Measurements from ENCODE around the gene MAEA.

The MAEA gene

DNA sequence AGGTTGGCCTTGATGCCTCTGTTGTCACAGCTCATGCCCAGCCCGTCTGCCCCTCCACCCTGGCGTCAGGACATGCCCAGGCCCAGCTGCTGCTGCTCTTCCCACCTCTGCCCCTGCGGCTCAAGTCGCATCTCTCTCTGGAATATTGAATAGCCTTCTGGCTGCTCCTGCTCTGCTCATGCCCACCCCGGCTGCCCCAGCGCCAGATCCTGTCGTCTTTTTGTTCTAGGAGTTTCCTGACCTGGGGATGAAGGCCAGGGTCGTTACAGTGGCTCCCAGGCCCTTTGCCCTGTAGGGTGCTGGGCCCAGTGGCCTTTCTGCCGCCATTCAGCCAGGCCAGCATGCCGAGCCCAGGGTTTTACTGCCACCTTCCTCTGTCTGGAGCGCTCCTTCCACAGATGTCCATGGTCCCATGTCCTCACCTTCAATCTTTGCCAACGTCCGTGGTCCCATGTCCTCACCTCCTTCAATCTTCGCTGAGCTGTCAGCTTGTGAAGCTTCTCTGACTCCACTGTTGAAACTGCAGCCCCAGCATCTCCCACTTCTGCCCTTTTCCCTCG is 9.7 kb downstream of the MAEA start:
- no peak for DNase-seq (ENCODE audit: low read depth, low spot score)

GRCh38 chr4:1300466-1301455 is 11.1 kb downstream of the MAEA start:
- peak; percentile 68 for DNase-seq (ENCODE audit: low read depth, low spot score)

DNA sequence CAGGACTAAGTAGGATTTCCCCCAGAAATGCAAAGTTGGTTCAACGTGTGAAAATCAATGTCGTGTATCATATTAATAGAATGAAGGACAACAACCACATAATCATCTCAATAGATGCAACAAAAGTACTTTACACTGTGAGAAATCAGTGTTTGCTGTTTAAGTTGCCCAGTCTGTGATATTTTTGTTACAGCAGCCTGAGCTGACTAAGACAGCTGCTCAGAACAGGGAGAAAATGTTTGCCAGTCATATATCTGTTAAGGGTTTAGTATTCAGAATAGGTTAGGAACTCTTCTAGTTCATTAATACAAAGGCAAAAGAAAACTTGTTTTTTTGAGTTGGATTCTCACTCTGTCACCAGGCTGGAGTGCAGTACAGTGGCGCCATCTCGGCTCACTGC is 12.5 kb downstream of the MAEA start:
- no peak for DNase-seq (ENCODE audit: low read depth, low spot score)

- DNase-seq (ENCODE audit: low read depth, low spot score) = no peak
Observed at GRCh38 chr4:1305261-1305711, 15.6 kb downstream of the MAEA start.

GRCh38 chr4:1305781-1306455 is 16.2 kb downstream of the MAEA start:
- DNase-seq (ENCODE audit: low read depth, low spot score) = peak; percentile 24

GRCh38 chr4:1307951-1308735 is 18.5 kb downstream of the MAEA start:
- DNase-seq (ENCODE audit: low read depth, low spot score) = no peak

GRCh38 chr4:1309261-1310010 is 19.7 kb downstream of the MAEA start:
- peak; percentile 96 for DNase-seq (ENCODE audit: low read depth, low spot score)

DNA sequence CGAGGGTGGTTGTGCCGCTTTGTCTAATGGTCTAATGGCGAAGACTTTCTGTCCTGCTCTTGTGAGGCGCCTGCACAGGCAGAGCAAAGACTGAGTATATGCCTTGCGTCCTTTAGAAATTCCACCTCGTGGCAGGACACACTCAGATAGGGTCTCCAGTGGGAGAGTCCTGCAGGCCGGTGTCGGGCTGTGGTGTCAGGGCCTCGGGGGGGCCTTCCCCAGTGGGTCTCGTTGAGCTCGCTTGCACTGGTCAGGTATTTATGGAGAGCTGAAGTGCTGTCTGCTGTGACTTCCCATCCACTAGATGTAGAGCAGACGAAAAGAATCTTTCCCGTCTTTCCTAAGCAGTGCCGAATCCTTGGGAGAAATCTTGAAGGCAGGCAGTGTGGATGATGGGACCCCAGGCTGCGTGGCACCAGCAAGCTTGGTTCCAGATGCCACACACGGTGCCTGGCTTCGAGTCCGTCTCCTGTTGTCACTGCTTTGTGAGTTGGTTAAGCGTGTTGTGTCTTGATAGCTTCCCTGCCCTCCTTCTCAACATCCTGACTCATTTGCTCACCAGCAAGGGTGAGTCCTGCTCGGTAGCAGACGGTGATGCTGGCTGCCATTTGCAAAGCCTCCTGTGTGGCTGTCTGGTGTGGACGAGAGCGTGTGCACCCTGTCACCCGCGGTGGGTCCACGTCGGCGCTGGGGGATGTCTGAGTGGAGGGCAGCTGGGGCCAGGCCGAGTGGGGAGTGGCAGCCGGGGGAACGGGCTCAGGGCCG is 20.5 kb downstream of the MAEA start:
- DNase-seq (ENCODE audit: low read depth, low spot score) = no peak

DNA sequence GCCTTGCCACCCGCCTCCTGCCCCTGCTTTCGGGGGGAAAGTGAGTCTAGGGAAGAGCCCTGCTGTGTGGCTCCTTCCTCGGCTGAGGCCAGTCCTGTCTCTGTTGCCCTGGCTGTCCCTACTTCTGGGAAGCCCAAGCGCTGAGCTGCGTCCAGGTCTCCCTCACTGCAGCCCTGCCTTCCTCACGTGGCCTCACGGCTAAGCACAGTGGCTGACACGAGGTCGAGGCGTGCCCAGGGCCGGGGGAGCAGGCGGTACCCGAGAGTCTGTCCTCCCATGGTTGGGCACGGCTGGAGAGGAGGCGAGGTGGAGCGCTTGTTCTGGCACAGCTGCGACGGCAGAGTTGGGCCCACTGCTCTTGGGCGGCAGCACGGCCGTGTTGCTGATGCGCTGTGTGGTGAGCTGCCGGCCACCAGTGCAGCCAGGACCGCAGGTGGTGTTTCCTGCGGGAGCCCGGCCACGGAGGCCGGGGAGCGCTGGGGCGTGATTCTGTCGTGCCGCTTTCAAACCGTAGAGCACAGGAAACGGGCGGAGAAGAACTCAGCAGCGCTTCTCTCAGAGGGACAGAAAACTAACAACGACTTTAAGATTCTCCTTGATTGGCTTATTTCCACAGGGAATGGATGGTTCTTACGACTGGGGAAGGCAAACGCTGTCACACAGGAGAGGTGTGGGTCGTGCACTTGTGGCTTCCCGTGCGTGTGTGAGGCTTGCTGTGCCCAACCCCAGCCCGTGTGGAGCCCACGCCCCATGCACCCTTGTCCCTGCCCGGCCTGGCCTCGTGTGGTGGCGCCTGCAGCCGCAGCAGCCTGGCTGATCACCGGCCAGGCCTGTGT is 21.3 kb downstream of the MAEA start:
- no peak for DNase-seq (ENCODE audit: low read depth, low spot score)

- DNase-seq (ENCODE audit: low read depth, low spot score) = no peak
Observed at GRCh38 chr4:1312821-1313640, 23.3 kb downstream of the MAEA start.

- DNase-seq (ENCODE audit: low read depth, low spot score) = no peak
Observed at GRCh38 chr4:1315306-1315705, 25.6 kb downstream of the MAEA start.

DNA sequence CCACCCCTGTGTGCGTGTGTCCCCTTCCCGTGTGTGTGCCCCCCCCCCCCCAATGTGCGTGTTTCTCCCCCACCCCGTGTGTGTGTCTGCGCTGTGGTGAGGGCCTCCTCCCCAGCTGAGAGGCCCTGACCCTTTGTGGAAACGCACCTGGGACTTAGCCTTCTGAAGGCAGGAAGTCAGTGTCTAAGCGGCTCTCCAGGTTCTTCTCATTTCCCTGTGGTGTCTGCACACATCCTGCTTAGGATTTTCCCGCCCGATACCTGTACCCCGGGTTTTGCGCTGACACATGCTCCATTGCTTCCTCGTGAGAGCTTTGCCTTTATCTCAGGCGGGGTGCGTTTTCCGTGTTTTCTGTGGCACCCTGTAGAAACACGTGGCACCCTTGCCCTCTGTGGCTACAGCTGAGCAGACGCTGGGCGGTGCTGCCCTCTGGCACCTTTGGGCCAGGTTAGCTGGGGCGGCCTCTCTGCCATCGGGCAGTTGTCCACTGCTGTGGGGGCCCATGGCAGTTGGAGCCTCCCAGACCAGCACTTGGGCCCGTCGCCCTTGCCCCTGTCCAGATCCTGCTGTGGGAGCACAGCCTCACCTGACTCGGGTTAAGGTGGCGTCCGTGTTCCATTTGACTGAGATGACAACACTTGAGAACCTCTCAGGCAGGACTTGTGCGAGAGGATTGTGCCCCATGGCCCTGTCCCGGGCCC is 26.3 kb downstream of the MAEA start:
- no peak for DNase-seq (ENCODE audit: low read depth, low spot score)

DNA sequence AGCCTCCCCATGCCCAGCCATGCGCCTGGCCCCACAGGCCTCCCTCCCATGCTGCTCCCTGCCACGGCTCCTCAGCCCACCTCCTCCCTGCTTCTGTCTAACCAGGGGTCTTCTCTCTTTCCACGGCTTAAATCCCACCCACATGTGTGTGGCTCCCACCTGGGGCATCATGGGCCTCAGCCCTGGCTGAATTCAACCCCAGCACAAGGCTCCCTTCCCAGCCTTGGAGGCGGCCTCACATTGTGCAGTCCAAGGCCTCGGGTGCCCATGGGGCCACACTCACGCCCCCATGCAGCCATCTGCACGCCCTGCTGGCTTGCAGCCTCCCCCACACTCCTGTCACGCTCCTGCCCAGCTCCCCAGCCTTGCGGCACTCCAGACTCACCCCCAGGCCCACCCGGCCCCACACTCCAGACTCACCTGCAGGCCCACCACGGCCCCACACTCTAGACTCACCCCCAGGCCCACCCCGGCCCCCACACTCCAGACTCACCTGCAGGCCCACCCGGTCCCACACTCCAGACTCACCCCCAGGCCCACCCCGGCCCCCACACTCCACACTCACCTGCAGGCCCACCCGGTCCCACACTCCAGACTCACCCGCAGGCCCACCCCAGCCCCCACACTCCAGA is 27.0 kb downstream of the MAEA start:
- DNase-seq (ENCODE audit: low read depth, low spot score) = no peak

- no peak for DNase-seq (ENCODE audit: low read depth, low spot score)
Observed at GRCh38 chr4:1317177-1318045, 27.7 kb downstream of the MAEA start.

DNA sequence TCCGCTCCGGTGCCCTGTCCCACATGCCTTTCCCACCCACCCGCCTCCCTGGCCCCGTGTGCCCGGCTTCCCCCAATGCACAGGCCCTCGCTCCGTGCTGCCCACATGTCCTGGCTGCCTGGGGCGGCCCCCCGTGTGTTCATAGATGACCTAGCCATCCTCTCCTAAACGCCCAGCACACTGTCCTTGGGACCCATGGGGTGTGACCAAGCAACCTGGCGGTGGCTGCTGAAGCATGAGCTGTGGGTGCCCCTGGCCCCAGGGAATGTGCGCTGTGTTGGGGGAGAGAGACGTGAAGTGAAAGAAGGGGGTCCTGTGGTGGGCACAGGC is 28.3 kb downstream of the MAEA start:
- DNase-seq (ENCODE audit: low read depth, low spot score) = no peak

DNA sequence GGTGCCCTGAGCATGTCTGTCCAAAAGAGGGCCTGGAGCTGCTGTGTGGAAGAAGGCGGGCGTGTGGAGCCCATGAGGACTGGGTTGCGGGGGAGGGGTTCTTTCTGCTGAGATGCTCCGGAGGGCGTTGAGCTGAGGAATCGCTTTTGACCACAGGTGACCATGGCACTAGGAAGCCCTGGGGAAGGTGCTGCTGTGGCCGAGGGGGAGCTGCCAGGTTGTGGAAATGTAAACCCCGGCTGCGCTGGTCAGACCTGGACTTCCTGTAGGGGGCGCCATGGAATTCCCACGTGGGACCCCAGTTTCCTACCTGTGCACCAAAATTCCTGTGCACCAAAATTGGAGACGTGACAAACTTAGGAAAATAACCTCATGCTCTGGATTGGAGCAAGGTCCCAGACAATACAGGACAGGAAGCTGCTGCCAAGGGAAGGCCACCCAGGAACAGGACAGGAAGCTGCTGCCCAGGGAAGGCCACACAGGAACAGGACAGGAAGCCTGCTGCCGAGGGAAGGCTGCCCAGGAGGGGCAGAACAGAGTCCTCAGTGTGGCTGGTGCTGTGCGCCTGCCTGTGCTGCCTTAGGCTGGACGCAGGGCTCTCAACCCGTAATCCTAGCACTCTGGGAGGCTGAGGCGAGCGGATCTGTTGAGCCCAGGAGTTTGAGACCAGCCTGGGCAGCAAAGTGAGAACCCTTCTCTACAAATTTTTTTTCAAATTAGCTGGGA is 29.0 kb downstream of the MAEA start:
- DNase-seq (ENCODE audit: low read depth, low spot score) = no peak
